Common myeloid progenitor, CD34-positive (primary cell): ENCODE data around the gene LIPC.
A peak's percentile ranks its signal among the peaks of the same experiment; 100 is the strongest.

Experiments used
- CTCF ChIA-PET: fragments of 350-600 bp; sonication (Branson Sonifier 250); formaldehyde crosslinking; loops from one replicate; lab custom pipeline; 2021; ENCODE audit warnings: antibody characterized with exemption; lab: Charles Lee
- POLR2A ChIA-PET: fragments of 350-600 bp; sonication (Branson Sonifier 250); formaldehyde crosslinking; loops from one replicate; lab custom pipeline; 2021; ENCODE audit warnings: antibody characterized with exemption; lab: Charles Lee
- DNase-seq, 3 donors: peaks; one replicate each; pipeline versions ENCODE4 v3.0.0 to v3.0.0-alpha.2; 2013
- H3K27ac ChIP-seq, 2 experiments: 1 replicate in 1 of 2; 2 replicates in 1 of 2; pipeline ENCODE4 v1.7.0; 2013; ENCODE audit warnings: inconsistent platforms in 2 of 2, low read length in 2 of 2, mild to moderate bottlenecking in 2 of 2, low read depth in 1 of 2, moderate library complexity in 1 of 2; ENCODE audit not compliant: severe bottlenecking in 2 of 2, insufficient read depth in 1 of 2, poor library complexity in 1 of 2
- H3K27me3 ChIP-seq, 5 experiments: replicated peaks in 2 of 5; 1 replicate in 3 of 5; 2 replicates in 2 of 5; pipeline versions ENCODE4 v1.6.1 to v1.7.0; 2013; ENCODE audit warnings: low read length in 4 of 5, mild to moderate bottlenecking in 2 of 5, moderate library complexity in 2 of 5, inconsistent platforms in 1 of 5; ENCODE audit not compliant: insufficient read depth in 5 of 5, control insufficient read depth in 4 of 5
- H3K36me3 ChIP-seq, 4 experiments: 1 replicate in 2 of 4; 2 replicates in 2 of 4; pipeline versions ENCODE4 v1.6.1 to v1.7.0; 2013; ENCODE audit warnings: low read length in 3 of 4, control low read depth in 1 of 4, mild to moderate bottlenecking in 1 of 4; ENCODE audit not compliant: control insufficient read depth in 4 of 4, insufficient read depth in 4 of 4
- H3K4me1 ChIP-seq, 4 experiments: 1 replicate in 3 of 4; 2 replicates in 1 of 4; pipeline versions ENCODE4 v1.6.1 to v1.7.1; 2013; ENCODE audit warnings: low read length in 3 of 4, mild to moderate bottlenecking in 3 of 4, control low read depth in 1 of 4, inconsistent platforms in 1 of 4, moderate library complexity in 1 of 4; ENCODE audit not compliant: control insufficient read depth in 4 of 4, insufficient read depth in 4 of 4; ENCODE audit errors: control extremely low read depth in 1 of 4
- H3K4me3 ChIP-seq, 7 experiments: 1 replicate in 4 of 7; 2 replicates in 3 of 7; pipeline versions ENCODE4 v1.5.1 to v1.7.0; 2013; ENCODE audit warnings: mild to moderate bottlenecking in 7 of 7, low read length in 6 of 7, moderate library complexity in 6 of 7, inconsistent platforms in 2 of 7, low read depth in 2 of 7, control low read depth in 1 of 7; ENCODE audit not compliant: insufficient read depth in 4 of 7, control insufficient read depth in 1 of 7; ENCODE audit errors: extremely low read depth in 1 of 7
- H3K9me3 ChIP-seq, 5 experiments: 1 replicate in 4 of 5; 2 replicates in 1 of 5; pipeline versions ENCODE4 v1.6.1 to v1.7.1; 2013; ENCODE audit warnings: low read length in 4 of 5, mild to moderate bottlenecking in 2 of 5, inconsistent platforms in 1 of 5, low read depth in 1 of 5, moderate library complexity in 1 of 5; ENCODE audit not compliant: control insufficient read depth in 4 of 5, insufficient read depth in 2 of 5; ENCODE audit errors: control extremely low read depth in 1 of 5
- WGBS: methylation state at CpG from one replicate; pipeline ENCODE4 v1.1.5; 2013; ENCODE audit not compliant: insufficient coverage; 5-methylcytosine and 5-hydroxymethylcytosine counted together

The LIPC gene

GRCh38 chr15:58590926-58591325 lies 159.1 kb downstream of the LIPC start:
- POLR2A ChIA-PET, result no interaction called here
- no peaks in the 10 kb centered on the region for H3K9me3 ChIP-seq
- CTCF ChIA-PET, result interaction anchor here (0.6 kb wide), 1 partner anchor 954 kb away, joined by 3 read pairs; no protein-coding TSS in a partner anchor
- no peak for DNase-seq
- H3K27me3 ChIP-seq, result no peaks in the 10 kb centered on the region
- no peak overlapping the region for H3K4me3 ChIP-seq
- WGBS, result no CpG with 5 or more reads among the region's 1 CpG
- peaks cover under 1 to 10% (median 2%) of the 10 kb centered on the region in 4 experiments for H3K4me1 ChIP-seq
- no peak overlapping the region for H3K27ac ChIP-seq
- H3K36me3 ChIP-seq, result peaks cover 0 to 4% (median under 1%) of the 10 kb centered on the region in 4 experiments

GRCh38 chr15:58593870-58594269 lies 162.1 kb downstream of the LIPC start:
- DNase-seq, result no peak

GRCh38 chr15:58594898-58595297 lies 163.1 kb downstream of the LIPC start:
- Histone ChIP-seq H3K27ac (no peak overlapping the region), H3K36me3 (peaks cover 6 to 15% (median 10%) of the 10 kb centered on the region in 4 experiments), H3K27me3 (no peaks in the 10 kb centered on the region), H3K4me1 (peaks cover 0 to 14% (median 2%) of the 10 kb centered on the region in 4 experiments), H3K9me3 (no peaks in the 10 kb centered on the region), H3K4me3 (no peak overlapping the region)
- POLR2A ChIA-PET, result no interaction called here
- WGBS, result no CpG with 5 or more reads among the region's 1 CpG
- CTCF ChIA-PET, result no interaction called here
- no peak for DNase-seq

More at GRCh38 chr15:58593870-58594269, 162.1 kb downstream of the LIPC start:
- CTCF ChIA-PET, result no interaction called here
- peaks cover 0 to 14% (median 2%) of the 10 kb centered on the region in 4 experiments for H3K4me1 ChIP-seq
- H3K9me3 ChIP-seq, result no peaks in the 10 kb centered on the region
- POLR2A ChIA-PET, result no interaction called here
- no peaks in the 10 kb centered on the region for H3K27me3 ChIP-seq
- no peak overlapping the region for H3K27ac ChIP-seq
- peaks cover 6 to 12% (median 8%) of the 10 kb centered on the region in 4 experiments for H3K36me3 ChIP-seq
- H3K4me3 ChIP-seq, result no peak overlapping the region
- 100% methylated on average over 1 of the region's 1 CpG for WGBS

GRCh38 chr15:58595516-58596263 lies 163.9 kb downstream of the LIPC start:
- H3K27ac ChIP-seq, result no peak overlapping the region
- ChIA-PET CTCF (no interaction called here), POLR2A (interaction anchor here (0.7 kb wide), 1 partner anchor 90 kb away, joined by 4 read pairs; no protein-coding TSS in a partner anchor)
- no peak for DNase-seq
- WGBS, result no CpG with 5 or more reads among the region's 3 CpGs
- H3K4me3 ChIP-seq, result no peak overlapping the region
- H3K27me3 ChIP-seq, result no peaks in the 10 kb centered on the region
- H3K36me3 ChIP-seq, result peaks cover 6 to 15% (median 10%) of the 10 kb centered on the region in 4 experiments
- H3K9me3 ChIP-seq, result no peaks in the 10 kb centered on the region
- peaks cover 0 to 14% (median 2%) of the 10 kb centered on the region in 4 experiments for H3K4me1 ChIP-seq

GRCh38 chr15:58597943-58598828 lies 166.4 kb downstream of the LIPC start:
- ChIA-PET CTCF (interaction anchor here (1.2 to 1.5 kb wide), 2 partner anchors 16 to 20 kb away, joined by 3 read pairs; no protein-coding TSS in a partner anchor), POLR2A (no interaction called here)
- peaks cover 0 to 14% (median 2%) of the 10 kb centered on the region in 4 experiments for H3K4me1 ChIP-seq
- H3K9me3 ChIP-seq, result peaks cover 0 to 4% (median 0%) of the 10 kb centered on the region in 5 experiments
- WGBS, result 92% methylated on average over 3 of the region's 4 CpGs
- H3K27ac ChIP-seq, result peak overlapping the region; percentile 25 to 30
- DNase-seq, result peak in 2 of 3 donors; percentile 44 to 54
- H3K4me3 ChIP-seq, result no peak overlapping the region
- no peaks in the 10 kb centered on the region for H3K27me3 ChIP-seq
- peaks cover 7 to 29% (median 18%) of the 10 kb centered on the region in 4 experiments for H3K36me3 ChIP-seq

GRCh38 chr15:58598829-58599210 lies 167.0 kb downstream of the LIPC start:
- Histone ChIP-seq H3K4me1 (peaks cover 0 to 13% (median 2%) of the 10 kb centered on the region in 4 experiments), H3K27ac (no peak overlapping the region), H3K36me3 (peaks cover 9 to 30% (median 22%) of the 10 kb centered on the region in 4 experiments), H3K4me3 (no peak overlapping the region), H3K9me3 (peaks cover 0 to 4% (median 0%) of the 10 kb centered on the region in 5 experiments), H3K27me3 (no peaks in the 10 kb centered on the region)
- no peak for DNase-seq
- CTCF ChIA-PET, result interaction anchor here (1.5 kb wide), 1 partner anchor 19 kb away, joined by 3 read pairs; no protein-coding TSS in a partner anchor
- POLR2A ChIA-PET, result no interaction called here
- 90% methylated on average over 3 of the region's 4 CpGs for WGBS
